GM12891 (cell line): Measurements from ENCODE around the gene OFD1.

ENCODE experiments used
- PAX5 ChIP-seq: IDR thresholded peaks from 2 replicates; pipeline ENCODE4 v1.6.1; 2011; ENCODE audit warnings: low read length, moderate library complexity, mild to moderate bottlenecking; ENCODE audit not compliant: insufficient read depth, severe bottlenecking
- POLR2A ChIP-seq: IDR thresholded peaks from 2 replicates; pipeline ENCODE4 v1.6.1; 2011; ENCODE audit warnings: low read depth, low read length, control low read depth

DNA sequence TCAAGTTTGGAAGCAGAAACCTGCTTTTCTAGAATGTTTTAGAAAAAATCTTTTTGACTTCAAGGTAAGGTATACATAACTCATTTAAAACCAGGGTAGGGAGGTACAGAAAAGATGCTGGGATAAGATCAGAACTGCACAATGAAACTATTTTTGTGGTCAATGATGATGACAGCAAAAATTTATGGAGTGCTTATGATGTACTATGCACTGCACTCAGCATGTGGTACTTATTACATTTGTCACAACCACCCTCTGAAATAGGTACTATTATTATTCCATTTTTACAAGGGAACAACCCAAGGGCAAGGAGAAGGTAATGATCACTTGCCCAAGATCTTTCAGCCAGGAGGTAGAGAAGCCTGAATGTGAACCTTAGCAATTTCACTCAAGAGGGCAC lies 74.3 kb downstream of the OFD1 start:
- TF ChIP-seq POLR2A (no peak), PAX5 (no peak)
